ENCODE results near the gene ANAPC13.

ANAPC13 gene

GRCh38 chr3:134485718-134486576, at the start of gene ANAPC13, which contains the start of gene CEP63:
ANAPC13 (minus strand) TSS chr3:134485985; CDS start chr3:134482904, 3,081 bp downstream.
CEP63 (plus strand) TSS chr3:134486057; CDS start chr3:134495321, 9,264 bp downstream.
- peak; percentile 79 to 88 for DNase-seq (ENCODE audit: low read depth in 2 of 2)

- DNase-seq (ENCODE audit: low read depth in 2 of 2): no peak
These were observed 49.6 kb upstream of the ANAPC13 start for GRCh38 chr3:134535186-134535970.

- DNase-seq (ENCODE audit: low read depth in 2 of 2): no peak
These were observed 47.7 kb upstream of the ANAPC13 start for GRCh38 chr3:134533493-134533892.

GRCh38 chr3:134527538-134528186, 41.9 kb upstream of the ANAPC13 start:
- no peak for DNase-seq (ENCODE audit: low read depth in 2 of 2)

GRCh38 chr3:134527037-134527436, 41.3 kb upstream of the ANAPC13 start:
- peak; percentile 2 to 19 for DNase-seq (ENCODE audit: low read depth in 2 of 2)

- no peak for DNase-seq (ENCODE audit: low read depth in 2 of 2)
These were observed 40.5 kb upstream of the ANAPC13 start for GRCh38 chr3:134526319-134526718.

GRCh38 chr3:134525293-134525692, 39.5 kb upstream of the ANAPC13 start:
- DNase-seq (ENCODE audit: low read depth in 2 of 2): no peak

GRCh38 chr3:134522541-134522940, 36.8 kb upstream of the ANAPC13 start:
- DNase-seq (ENCODE audit: low read depth in 2 of 2): no peak

- no peak for DNase-seq (ENCODE audit: low read depth in 2 of 2)
These were observed 32.0 kb upstream of the ANAPC13 start for GRCh38 chr3:134517791-134518190.

- no peak for DNase-seq (ENCODE audit: low read depth in 2 of 2)
These were observed 31.1 kb upstream of the ANAPC13 start for GRCh38 chr3:134516905-134517304.

- DNase-seq (ENCODE audit: low read depth in 2 of 2): no peak
These were observed 25.7 kb upstream of the ANAPC13 start for GRCh38 chr3:134511500-134511899.

GRCh38 chr3:134505485-134505884, 19.7 kb upstream of the ANAPC13 start:
- no peak for DNase-seq (ENCODE audit: low read depth in 2 of 2)

GRCh38 chr3:134504132-134504531, 18.3 kb upstream of the ANAPC13 start:
- no peak for DNase-seq (ENCODE audit: low read depth in 2 of 2)

- DNase-seq (ENCODE audit: low read depth in 2 of 2): no peak
These were observed 17.5 kb upstream of the ANAPC13 start for GRCh38 chr3:134503266-134503665.

- no peak for DNase-seq (ENCODE audit: low read depth in 2 of 2)
These were observed 10.8 kb upstream of the ANAPC13 start for GRCh38 chr3:134496471-134497071.

GRCh38 chr3:134495980-134496379, 10.2 kb upstream of the ANAPC13 start:
- DNase-seq (ENCODE audit: low read depth in 2 of 2): no peak

- DNase-seq (ENCODE audit: low read depth in 2 of 2): no peak
These were observed 8.7 kb upstream of the ANAPC13 start for GRCh38 chr3:134494495-134494894.

- DNase-seq (ENCODE audit: low read depth in 2 of 2): no peak
These were observed 1.6 kb upstream of the ANAPC13 start for GRCh38 chr3:134487406-134487805.

- DNase-seq (ENCODE audit: low read depth in 2 of 2): peak in 1 of 2 donors; percentile 19
These were observed 824 bp upstream of the ANAPC13 start for GRCh38 chr3:134486577-134487041.

- DNase-seq (ENCODE audit: low read depth in 2 of 2): peak; percentile 82 to 86
These were observed 589 bp downstream of the ANAPC13 start for GRCh38 chr3:134485075-134485717.
